GM21717 (cell line): Measurements from ENCODE around the gene FCN3.
A peak's percentile ranks its signal among the peaks of the same experiment; 100 is the strongest.

Experiments
- ATAC-seq: cut with Tn5 transposase; IDR thresholded peaks from one replicate; pipeline ENCODE4 v1.9.1; 2021; ENCODE audit warnings: mild to moderate bottlenecking, moderate library complexity; ENCODE audit not compliant: unreplicated experiment

FCN3 gene

GRCh38 chr1:27345272-27345671, 29.4 kb downstream of the FCN3 start:
- ATAC-seq: no peak

- ATAC-seq: no peak
These were observed 31.0 kb downstream of the FCN3 start for GRCh38 chr1:27343639-27344025.

GRCh38 chr1:27342778-27343638, 31.6 kb downstream of the FCN3 start:
- ATAC-seq: peak; percentile 39

- peak; percentile 15 for ATAC-seq
These were observed 32.2 kb downstream of the FCN3 start for GRCh38 chr1:27342391-27342777.

GRCh38 chr1:27341525-27342252, 32.9 kb downstream of the FCN3 start, which contains the start of gene SYTL1:
TSS of gene SYTL1 (plus strand) at chr1:27342022. CDS start at chr1:27345335, 3,313 bp downstream.
- ATAC-seq: peak; percentile 48

GRCh38 chr1:27339213-27339612, 35.4 kb downstream of the FCN3 start:
- no peak for ATAC-seq

GRCh38 chr1:27338751-27339150, 35.9 kb downstream of the FCN3 start:
- no peak for ATAC-seq

GRCh38 chr1:27336756-27337155, 37.9 kb downstream of the FCN3 start:
- no peak for ATAC-seq

GRCh38 chr1:27335506-27336422, 38.9 kb downstream of the FCN3 start:
- ATAC-seq: no peak

GRCh38 chr1:27333717-27334279, 40.8 kb downstream of the FCN3 start:
- ATAC-seq: no peak

- no peak for ATAC-seq
These were observed 41.9 kb downstream of the FCN3 start for GRCh38 chr1:27332536-27333281.

GRCh38 chr1:27331922-27332321, 42.7 kb downstream of the FCN3 start:
- ATAC-seq: no peak

- ATAC-seq: no peak
These were observed 43.2 kb downstream of the FCN3 start for GRCh38 chr1:27331426-27331825.

- ATAC-seq: no peak
These were observed 43.8 kb downstream of the FCN3 start for GRCh38 chr1:27330786-27331185.

GRCh38 chr1:27327964-27328363, 46.7 kb downstream of the FCN3 start:
- ATAC-seq: no peak

GRCh38 chr1:27325286-27325685, 49.3 kb downstream of the FCN3 start:
- no peak for ATAC-seq

GRCh38 chr1:27322569-27323240, 51.9 kb downstream of the FCN3 start:
- ATAC-seq: no peak

GRCh38 chr1:27321813-27322568, 52.6 kb downstream of the FCN3 start, which contains the start of gene TMEM222:
TSS of gene TMEM222 (plus strand) at chr1:27322163. CDS start at chr1:27322198, 35 bp downstream.
- ATAC-seq: peak; percentile 80
